Measurements from ENCODE around the gene OPCML.

DNA sequence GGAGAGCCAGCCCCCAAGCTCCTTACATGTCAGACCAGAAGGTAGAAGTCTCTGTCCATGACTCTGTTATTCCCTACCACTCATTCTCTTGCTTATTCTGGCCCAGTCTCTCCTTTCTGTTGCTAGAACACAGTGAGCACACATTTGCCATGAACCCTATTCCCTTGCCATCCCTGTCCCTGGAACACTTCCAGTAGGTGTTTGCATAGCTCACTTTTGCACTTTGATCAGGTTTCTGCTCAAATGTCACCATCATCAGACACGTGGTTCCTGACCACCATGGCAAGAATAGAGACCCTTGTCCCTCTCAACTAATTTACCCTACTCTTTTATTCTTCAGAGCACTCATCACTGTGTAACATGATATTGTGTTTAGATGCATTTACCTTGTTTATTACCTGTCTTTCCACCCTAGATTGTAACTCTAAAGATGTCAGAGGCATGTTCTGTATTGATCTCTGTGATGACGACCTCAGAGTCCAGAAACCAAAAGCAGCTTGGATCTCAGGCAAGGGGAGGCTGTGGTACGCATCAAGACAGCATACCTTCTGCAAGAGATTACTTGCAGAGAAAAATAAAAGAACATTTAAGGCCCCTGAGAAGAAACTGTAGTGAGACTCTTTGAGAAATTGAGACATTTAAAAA is 606.4 kb downstream of the OPCML start:
- TF ChIP-seq, protein P1, sequence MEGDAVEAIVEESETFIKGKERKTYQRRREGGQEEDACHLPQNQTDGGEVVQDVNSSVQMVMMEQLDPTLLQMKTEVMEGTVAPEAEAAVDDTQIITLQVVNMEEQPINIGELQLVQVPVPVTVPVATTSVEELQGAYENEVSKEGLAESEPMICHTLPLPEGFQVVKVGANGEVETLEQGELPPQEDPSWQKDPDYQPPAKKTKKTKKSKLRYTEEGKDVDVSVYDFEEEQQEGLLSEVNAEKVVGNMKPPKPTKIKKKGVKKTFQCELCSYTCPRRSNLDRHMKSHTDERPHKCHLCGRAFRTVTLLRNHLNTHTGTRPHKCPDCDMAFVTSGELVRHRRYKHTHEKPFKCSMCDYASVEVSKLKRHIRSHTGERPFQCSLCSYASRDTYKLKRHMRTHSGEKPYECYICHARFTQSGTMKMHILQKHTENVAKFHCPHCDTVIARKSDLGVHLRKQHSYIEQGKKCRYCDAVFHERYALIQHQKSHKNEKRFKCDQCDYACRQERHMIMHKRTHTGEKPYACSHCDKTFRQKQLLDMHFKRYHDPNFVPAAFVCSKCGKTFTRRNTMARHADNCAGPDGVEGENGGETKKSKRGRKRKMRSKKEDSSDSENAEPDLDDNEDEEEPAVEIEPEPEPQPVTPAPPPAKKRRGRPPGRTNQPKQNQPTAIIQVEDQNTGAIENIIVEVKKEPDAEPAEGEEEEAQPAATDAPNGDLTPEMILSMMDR (IDR thresholded peaks at IDR 0.05; ENCODE audit: insufficient read depth, low read length) = no peak
- no peak for TF ChIP-seq POLR2AphosphoS5 (IDR thresholded peaks at IDR 0.05; ENCODE audit: low read depth)
- TF ChIP-seq, protein P2, sequence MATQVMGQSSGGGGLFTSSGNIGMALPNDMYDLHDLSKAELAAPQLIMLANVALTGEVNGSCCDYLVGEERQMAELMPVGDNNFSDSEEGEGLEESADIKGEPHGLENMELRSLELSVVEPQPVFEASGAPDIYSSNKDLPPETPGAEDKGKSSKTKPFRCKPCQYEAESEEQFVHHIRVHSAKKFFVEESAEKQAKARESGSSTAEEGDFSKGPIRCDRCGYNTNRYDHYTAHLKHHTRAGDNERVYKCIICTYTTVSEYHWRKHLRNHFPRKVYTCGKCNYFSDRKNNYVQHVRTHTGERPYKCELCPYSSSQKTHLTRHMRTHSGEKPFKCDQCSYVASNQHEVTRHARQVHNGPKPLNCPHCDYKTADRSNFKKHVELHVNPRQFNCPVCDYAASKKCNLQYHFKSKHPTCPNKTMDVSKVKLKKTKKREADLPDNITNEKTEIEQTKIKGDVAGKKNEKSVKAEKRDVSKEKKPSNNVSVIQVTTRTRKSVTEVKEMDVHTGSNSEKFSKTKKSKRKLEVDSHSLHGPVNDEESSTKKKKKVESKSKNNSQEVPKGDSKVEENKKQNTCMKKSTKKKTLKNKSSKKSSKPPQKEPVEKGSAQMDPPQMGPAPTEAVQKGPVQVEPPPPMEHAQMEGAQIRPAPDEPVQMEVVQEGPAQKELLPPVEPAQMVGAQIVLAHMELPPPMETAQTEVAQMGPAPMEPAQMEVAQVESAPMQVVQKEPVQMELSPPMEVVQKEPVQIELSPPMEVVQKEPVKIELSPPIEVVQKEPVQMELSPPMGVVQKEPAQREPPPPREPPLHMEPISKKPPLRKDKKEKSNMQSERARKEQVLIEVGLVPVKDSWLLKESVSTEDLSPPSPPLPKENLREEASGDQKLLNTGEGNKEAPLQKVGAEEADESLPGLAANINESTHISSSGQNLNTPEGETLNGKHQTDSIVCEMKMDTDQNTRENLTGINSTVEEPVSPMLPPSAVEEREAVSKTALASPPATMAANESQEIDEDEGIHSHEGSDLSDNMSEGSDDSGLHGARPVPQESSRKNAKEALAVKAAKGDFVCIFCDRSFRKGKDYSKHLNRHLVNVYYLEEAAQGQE (IDR thresholded peaks at IDR 0.05; ENCODE audit: insufficient replicate concordance, low read depth) = no peak

All from HL-60 (cell line).